GM10266 (cell line): ENCODE measurements around the gene KSR2.

ENCODE experiments used
- DNase-seq: peaks from one replicate; pipeline ENCODE4 v3.0.0; 2012; ENCODE audit errors: extremely low spot score
- TF ChIP-seq, protein P1 (sequence below): IDR thresholded peaks from 2 replicates; pipeline ENCODE4 v1.5.1; 2012; ENCODE audit warnings: mild to moderate bottlenecking, low read depth; ENCODE audit not compliant: control insufficient read depth, insufficient read depth; ENCODE audit errors: missing control alignments

KSR2 gene

GRCh38 chr12:117527479-117527855 lies 441.3 kb downstream of the KSR2 start:
- DNase-seq: no peak
- TF ChIP-seq, protein P1, sequence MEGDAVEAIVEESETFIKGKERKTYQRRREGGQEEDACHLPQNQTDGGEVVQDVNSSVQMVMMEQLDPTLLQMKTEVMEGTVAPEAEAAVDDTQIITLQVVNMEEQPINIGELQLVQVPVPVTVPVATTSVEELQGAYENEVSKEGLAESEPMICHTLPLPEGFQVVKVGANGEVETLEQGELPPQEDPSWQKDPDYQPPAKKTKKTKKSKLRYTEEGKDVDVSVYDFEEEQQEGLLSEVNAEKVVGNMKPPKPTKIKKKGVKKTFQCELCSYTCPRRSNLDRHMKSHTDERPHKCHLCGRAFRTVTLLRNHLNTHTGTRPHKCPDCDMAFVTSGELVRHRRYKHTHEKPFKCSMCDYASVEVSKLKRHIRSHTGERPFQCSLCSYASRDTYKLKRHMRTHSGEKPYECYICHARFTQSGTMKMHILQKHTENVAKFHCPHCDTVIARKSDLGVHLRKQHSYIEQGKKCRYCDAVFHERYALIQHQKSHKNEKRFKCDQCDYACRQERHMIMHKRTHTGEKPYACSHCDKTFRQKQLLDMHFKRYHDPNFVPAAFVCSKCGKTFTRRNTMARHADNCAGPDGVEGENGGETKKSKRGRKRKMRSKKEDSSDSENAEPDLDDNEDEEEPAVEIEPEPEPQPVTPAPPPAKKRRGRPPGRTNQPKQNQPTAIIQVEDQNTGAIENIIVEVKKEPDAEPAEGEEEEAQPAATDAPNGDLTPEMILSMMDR: no peak

GRCh38 chr12:117526757-117527478 lies 441.9 kb downstream of the KSR2 start:
- DNase-seq: no peak
- TF ChIP-seq, protein P1: no peak

- DNase-seq: no peak
- TF ChIP-seq, protein P1: no peak
Measured at GRCh38 chr12:117525766-117526165, 443.0 kb downstream of the KSR2 start.

GRCh38 chr12:117524806-117525205 lies 444.0 kb downstream of the KSR2 start:
- DNase-seq: no peak
- TF ChIP-seq, protein P1: no peak

DNA sequence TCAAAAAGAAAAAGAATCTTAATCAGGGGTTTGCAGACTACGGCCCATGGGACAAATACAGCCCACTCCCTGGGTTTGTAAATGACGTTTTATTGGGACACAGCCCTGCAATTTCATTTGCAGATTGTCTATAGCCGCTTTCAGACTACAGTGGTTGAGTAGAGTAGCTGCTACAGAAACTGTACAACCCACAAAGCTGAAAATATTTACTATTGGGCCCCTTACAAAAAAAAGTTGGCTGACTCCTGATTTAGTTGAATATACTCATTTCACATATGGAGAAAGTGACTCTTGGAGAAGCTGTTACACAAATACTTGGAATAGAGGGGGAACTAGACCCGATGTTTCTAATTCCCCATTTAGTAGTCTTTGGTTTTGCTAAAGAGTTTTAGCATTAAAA lies 444.8 kb downstream of the KSR2 start:
- no peak for DNase-seq
- TF ChIP-seq, protein P1: no peak

DNA sequence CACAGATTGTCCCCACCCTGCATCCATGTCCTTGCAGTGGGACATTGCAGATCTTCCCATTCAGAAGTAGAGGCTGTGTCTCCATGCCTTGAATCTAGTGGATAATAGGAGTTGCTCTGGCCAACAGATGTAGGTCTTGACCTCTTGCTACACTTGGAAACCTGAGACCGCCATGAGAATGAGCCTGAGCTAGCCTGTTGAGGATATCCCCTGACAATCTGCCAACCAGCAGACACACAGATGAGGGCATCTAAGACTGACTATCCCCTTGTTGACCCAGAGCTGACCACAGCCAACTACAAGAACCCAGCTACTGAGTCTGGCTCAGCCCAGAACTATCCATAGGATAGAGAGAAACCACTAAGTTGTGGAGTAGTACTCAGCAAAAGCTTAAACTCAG lies 446.2 kb downstream of the KSR2 start:
- DNase-seq: no peak
- TF ChIP-seq, protein P1: no peak

- DNase-seq: no peak
- TF ChIP-seq, protein P1: no peak
Measured at GRCh38 chr12:117521867-117522266, 446.9 kb downstream of the KSR2 start.
